AG04449 (cell line): ENCODE data around the gene FAIM.
"Not testable (repeated sequence)": the region's sequence is repeated elsewhere in the genome, so short reads cannot be mapped to it uniquely, and the experiment has no call there.

Source experiments
- CTCF ChIA-PET: fragments of 350-600 bp; formaldehyde crosslinking; extraction: SDS; loops from one replicate; lab custom pipeline; 2021; ENCODE audit warnings: antibody characterized with exemption; lab: Yijun Ruan, JAX
- POLR2A ChIA-PET: fragments of 400-600, 350-600 bp; formaldehyde crosslinking; extraction: SDS; loops from one replicate; lab custom pipeline; 2020; ENCODE audit warnings: antibody characterized with exemption, inconsistent platforms; lab: Yijun Ruan, JAX
- DNase-seq: peaks from one replicate; pipeline ENCODE4 v3.0.0-alpha.2; 2010; ENCODE audit warnings: low read depth, low spot score
- H3K4me3 ChIP-seq: 2 replicates; pipeline ENCODE4 v1.5.1; 2011; ENCODE audit warnings: low read depth, mild to moderate bottlenecking, control low read depth, low read length
- TF ChIP-seq, protein P1 (sequence below): IDR thresholded peaks from one replicate; pipeline ENCODE4 v1.5.1; 2011; ENCODE audit warnings: mild to moderate bottlenecking, moderate library complexity, low read length, control low read depth, inconsistent platforms; ENCODE audit not compliant: insufficient read depth; ENCODE audit errors: missing control alignments

FAIM gene

GRCh38 chr3:138600100-138600745 lies 8.3 kb upstream of the FAIM start:
- ChIA-PET CTCF (interaction anchor here (1.1 to 22.9 kb wide), 4 partner anchors 298 to 336 kb away, joined by 4 to 731 read pairs (median 4); no protein-coding TSS in a partner anchor), POLR2A (no interaction called here)
- TF ChIP-seq, protein P1, sequence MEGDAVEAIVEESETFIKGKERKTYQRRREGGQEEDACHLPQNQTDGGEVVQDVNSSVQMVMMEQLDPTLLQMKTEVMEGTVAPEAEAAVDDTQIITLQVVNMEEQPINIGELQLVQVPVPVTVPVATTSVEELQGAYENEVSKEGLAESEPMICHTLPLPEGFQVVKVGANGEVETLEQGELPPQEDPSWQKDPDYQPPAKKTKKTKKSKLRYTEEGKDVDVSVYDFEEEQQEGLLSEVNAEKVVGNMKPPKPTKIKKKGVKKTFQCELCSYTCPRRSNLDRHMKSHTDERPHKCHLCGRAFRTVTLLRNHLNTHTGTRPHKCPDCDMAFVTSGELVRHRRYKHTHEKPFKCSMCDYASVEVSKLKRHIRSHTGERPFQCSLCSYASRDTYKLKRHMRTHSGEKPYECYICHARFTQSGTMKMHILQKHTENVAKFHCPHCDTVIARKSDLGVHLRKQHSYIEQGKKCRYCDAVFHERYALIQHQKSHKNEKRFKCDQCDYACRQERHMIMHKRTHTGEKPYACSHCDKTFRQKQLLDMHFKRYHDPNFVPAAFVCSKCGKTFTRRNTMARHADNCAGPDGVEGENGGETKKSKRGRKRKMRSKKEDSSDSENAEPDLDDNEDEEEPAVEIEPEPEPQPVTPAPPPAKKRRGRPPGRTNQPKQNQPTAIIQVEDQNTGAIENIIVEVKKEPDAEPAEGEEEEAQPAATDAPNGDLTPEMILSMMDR: no peak
- no peak overlapping the region for H3K4me3 ChIP-seq
- no peak for DNase-seq

GRCh38 chr3:138601661-138602060 lies 6.9 kb upstream of the FAIM start:
- DNase-seq, POLR2A ChIA-PET: not testable (repeated sequence)
- CTCF ChIA-PET: interaction anchor here (22.9 kb wide), 1 partner anchor 318 kb away, joined by 731 read pairs; no protein-coding TSS in a partner anchor

GRCh38 chr3:138604106-138604595 lies 4.4 kb upstream of the FAIM start:
- DNase-seq, H3K4me3 ChIP-seq, CTCF ChIA-PET: not testable (repeated sequence)
- POLR2A ChIA-PET: interaction anchor here (0.6 kb wide), 1 partner anchor 166 kb away, joined by 3 read pairs; no protein-coding TSS in a partner anchor

More at GRCh38 chr3:138601661-138602060, 6.9 kb upstream of the FAIM start:
- not testable (repeated sequence) for H3K4me3 ChIP-seq

DNA sequence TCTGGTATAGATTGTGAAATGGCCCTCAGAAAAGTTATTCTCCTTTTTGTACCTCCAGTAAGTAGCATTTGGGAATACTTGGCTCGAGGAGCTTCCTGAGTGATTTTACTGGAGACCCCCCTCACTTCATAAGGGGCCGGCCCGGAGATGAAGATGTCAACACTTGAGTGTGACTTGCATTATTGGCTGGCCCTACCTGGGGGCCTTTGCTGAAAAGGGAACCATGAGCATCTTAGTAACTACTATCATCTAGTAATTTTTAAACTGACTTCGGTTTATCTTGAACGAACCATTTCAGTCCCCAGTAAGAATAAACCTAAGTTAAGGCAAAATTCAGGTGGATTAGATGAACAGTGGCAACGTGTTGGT lies 1.3 kb downstream of the FAIM start:
- no peak for DNase-seq
- no peak overlapping the region; the same call in 1 of the 2 replicates for H3K4me3 ChIP-seq
- ChIA-PET POLR2A (no interaction called here), CTCF (interaction anchor here (1.0 to 2.9 kb wide), 5 partner anchors 12 to 313 kb away, joined by 3 to 18 read pairs (median 7); partner anchors contain the start of gene CEP70)
- TF ChIP-seq, protein P1: no peak

- POLR2A ChIA-PET: no interaction called here
These were observed 6.9 kb downstream of the FAIM start for GRCh38 chr3:138615462-138615861.

DNA sequence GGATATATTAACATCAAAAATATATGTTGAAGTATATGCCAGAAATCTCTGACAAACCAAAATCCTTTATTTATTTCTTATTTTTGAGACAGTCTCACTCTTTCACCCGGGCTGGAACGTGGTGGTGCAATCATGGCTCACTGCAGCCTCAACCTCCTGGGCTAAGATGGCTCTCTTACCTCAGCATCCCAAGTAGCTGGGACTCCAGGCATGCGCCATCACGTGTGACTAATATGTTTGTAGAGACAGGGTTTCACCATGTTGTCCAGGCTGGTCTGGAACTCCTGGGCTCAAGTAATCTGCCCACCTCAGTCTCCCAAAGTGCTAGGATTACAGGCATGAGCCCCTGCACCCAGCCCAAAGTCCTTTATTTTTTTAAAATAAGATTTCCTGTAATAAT lies 11.9 kb downstream of the FAIM start:
- POLR2A ChIA-PET: no interaction called here
- DNase-seq: no peak
- CTCF ChIA-PET: interaction anchor here (1.9 to 2.2 kb wide), 2 partner anchors 34 to 295 kb away, joined by 5 to 9 read pairs; no protein-coding TSS in a partner anchor
- no peak overlapping the region for H3K4me3 ChIP-seq
- TF ChIP-seq, protein P1: no peak

More at GRCh38 chr3:138615462-138615861, 6.9 kb downstream of the FAIM start:
- no peak for DNase-seq
- TF ChIP-seq, protein P1: no peak
- CTCF ChIA-PET: interaction anchor here (1.3 to 1.6 kb wide), 2 partner anchors 9 to 300 kb away, joined by 3 to 10 read pairs; no protein-coding TSS in a partner anchor
- H3K4me3 ChIP-seq: no peak overlapping the region

DNA sequence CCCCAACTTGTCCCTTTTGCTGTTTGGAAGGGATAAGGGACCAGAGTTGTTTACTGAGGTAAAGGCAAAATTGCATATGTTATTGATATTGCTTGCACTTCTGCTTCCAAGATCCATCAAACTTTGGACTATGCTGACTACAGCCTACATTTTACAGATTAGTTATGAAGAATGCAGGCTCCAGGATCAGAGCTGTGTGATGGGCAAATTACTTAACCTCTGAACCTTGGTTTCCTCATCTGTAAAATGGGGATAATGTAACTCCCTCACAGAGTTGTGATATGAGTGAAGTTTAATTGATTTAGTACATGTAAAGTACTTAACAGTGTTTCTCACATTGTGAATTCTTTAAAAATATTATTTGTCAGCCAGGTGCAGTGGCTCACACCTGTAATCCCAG lies 15.9 kb downstream of the FAIM start:
- TF ChIP-seq, protein P1: no peak
- DNase-seq: no peak
- POLR2A ChIA-PET: no interaction called here
- no peak overlapping the region for H3K4me3 ChIP-seq
- CTCF ChIA-PET: interaction anchor here (1.3 to 2.5 kb wide), 3 partner anchors 9 to 299 kb away, joined by 3 to 24 read pairs (median 8); no protein-coding TSS in a partner anchor
